Activated CD8-positive, alpha-beta memory T cell treated with anti-CD3 and anti-CD28 coated beads, Interleukin-2, amount 10 ng/mL, durations not matched to agents 7 days and 5 days (primary cell): ENCODE results near the gene ZC3H13. TPM values are rescaled to one million over a fixed set of nuclear protein-coding genes. Genes with fewer than 3 reads are reported as not detected.

Experiments
- ATAC-seq: fragments of 150-1000 bp; cut with Tn5 transposase; one replicate; pipeline ENCODE4 v1.10.0; 2021; ENCODE audit warnings: moderate library complexity
- CTCF ChIA-PET: fragments of 350-600 bp; sonication (Branson Sonifier 250); formaldehyde crosslinking; loops from one replicate; lab custom pipeline; 2021; ENCODE audit warnings: antibody characterized with exemption; lab: Charles Lee
- DNase-seq: peaks from one replicate; pipeline ENCODE4 v3.0.0-alpha.2; 2020
- H3K27ac Mint-ChIP-seq: one replicate; pipeline ENCODE4 v1.8.0; 2021; ENCODE audit warnings: mild to moderate bottlenecking, mixed read lengths
- H3K27me3 Mint-ChIP-seq: one replicate; pipeline ENCODE4 v1.8.0; 2021; ENCODE audit warnings: mixed read lengths
- H3K36me3 Mint-ChIP-seq: one replicate; pipeline ENCODE4 v1.8.0; 2021; ENCODE audit warnings: mild to moderate bottlenecking, mixed read lengths
- H3K4me1 Mint-ChIP-seq: one replicate; pipeline ENCODE4 v1.8.0; 2021; ENCODE audit warnings: mixed read lengths
- H3K4me3 Mint-ChIP-seq: one replicate; pipeline ENCODE4 v1.8.0; 2021; ENCODE audit warnings: mild to moderate bottlenecking, moderate library complexity, mixed read lengths
- H3K9me3 Mint-ChIP-seq: one replicate; pipeline ENCODE4 v1.8.0; 2022; ENCODE audit warnings: low read depth, mixed read lengths
- total RNA-seq, 2 experiments: library from RNA; stranded (reverse); gene quantifications; one replicate each; pipeline ENCODE4 v1.2.3, GENCODE V29; 2021

Gene ZC3H13
- total RNA-seq, 2 experiments from 2014 or later, result 38.5 to 41.6 TPM

GRCh38 chr13:45966715-45967114 is 85.8 kb downstream of the ZC3H13 start:
- CTCF ChIA-PET, result no interaction called here
- H3K4me1 Mint-ChIP-seq, result peaks cover 8% of the 10 kb centered on the region
- no peak overlapping the region for H3K27ac Mint-ChIP-seq
- no peak overlapping the region for H3K4me3 Mint-ChIP-seq
- H3K27me3 Mint-ChIP-seq, result no peaks in the 10 kb centered on the region
- no peaks in the 10 kb centered on the region for H3K9me3 Mint-ChIP-seq
- no peak for ATAC-seq
- no peak for DNase-seq
- peaks cover 55% of the 10 kb centered on the region for H3K36me3 Mint-ChIP-seq

GRCh38 chr13:45961468-45961867 is 91.1 kb downstream of the ZC3H13 start:
- Mint-ChIP-seq H3K27me3 (no peaks in the 10 kb centered on the region), H3K36me3 (peaks cover 46% of the 10 kb centered on the region), H3K4me3 (no peak overlapping the region), H3K4me1 (peaks cover 3% of the 10 kb centered on the region), H3K27ac (no peak overlapping the region), H3K9me3 (no peaks in the 10 kb centered on the region)
- CTCF ChIA-PET, result no interaction called here
- ATAC-seq (no peak), DNase-seq (no peak)

GRCh38 chr13:45954836-45955800 is 97.4 kb downstream of the ZC3H13 start:
- CTCF ChIA-PET, result no interaction called here
- H3K9me3 Mint-ChIP-seq, result no peaks in the 10 kb centered on the region
- no peaks in the 10 kb centered on the region for H3K4me1 Mint-ChIP-seq
- no peak for DNase-seq
- peaks cover 27% of the 10 kb centered on the region for H3K36me3 Mint-ChIP-seq
- no peak overlapping the region for H3K27ac Mint-ChIP-seq
- H3K27me3 Mint-ChIP-seq, result no peaks in the 10 kb centered on the region
- ATAC-seq, result no peak
- H3K4me3 Mint-ChIP-seq, result no peak overlapping the region

- CTCF ChIA-PET, result no interaction called here
- H3K27me3 Mint-ChIP-seq, result no peaks in the 10 kb centered on the region
- no peaks in the 10 kb centered on the region for H3K4me1 Mint-ChIP-seq
- H3K36me3 Mint-ChIP-seq, result peaks cover 22% of the 10 kb centered on the region
- H3K27ac Mint-ChIP-seq, result no peak overlapping the region
- no peak for DNase-seq
- no peak for ATAC-seq
- no peaks in the 10 kb centered on the region for H3K9me3 Mint-ChIP-seq
- H3K4me3 Mint-ChIP-seq, result no peak overlapping the region
These were observed 99.5 kb downstream of the ZC3H13 start for GRCh38 chr13:45953082-45953481.

- H3K36me3 Mint-ChIP-seq, result peaks cover 15% of the 10 kb centered on the region
- ATAC-seq, result no peak
- H3K27me3 Mint-ChIP-seq, result no peaks in the 10 kb centered on the region
- H3K4me1 Mint-ChIP-seq, result no peaks in the 10 kb centered on the region
- H3K9me3 Mint-ChIP-seq, result no peaks in the 10 kb centered on the region
- H3K27ac Mint-ChIP-seq, result no peak overlapping the region
- no peak for DNase-seq
- H3K4me3 Mint-ChIP-seq, result no peak overlapping the region
- CTCF ChIA-PET, result interaction anchor here (0.9 kb wide), 1 partner anchor 147 kb away, joined by 3 read pairs; no protein-coding TSS in a partner anchor
These were observed 100.8 kb downstream of the ZC3H13 start for GRCh38 chr13:45951724-45952123.

- Mint-ChIP-seq H3K9me3 (no peaks in the 10 kb centered on the region), H3K27ac (no peak overlapping the region), H3K36me3 (peaks cover 11% of the 10 kb centered on the region), H3K4me1 (no peaks in the 10 kb centered on the region), H3K4me3 (no peak overlapping the region), H3K27me3 (no peaks in the 10 kb centered on the region)
- DNase-seq (no peak), ATAC-seq (no peak)
- CTCF ChIA-PET, result interaction anchor here (0.9 kb wide), 1 partner anchor 146 kb away, joined by 3 read pairs; no protein-coding TSS in a partner anchor
These were observed 101.4 kb downstream of the ZC3H13 start for GRCh38 chr13:45951166-45951565.

GRCh38 chr13:45950386-45951000 is 102.1 kb downstream of the ZC3H13 start:
- H3K27me3 Mint-ChIP-seq, result no peaks in the 10 kb centered on the region
- ATAC-seq, result no peak
- no peak overlapping the region for H3K27ac Mint-ChIP-seq
- H3K9me3 Mint-ChIP-seq, result no peaks in the 10 kb centered on the region
- no peaks in the 10 kb centered on the region for H3K4me1 Mint-ChIP-seq
- CTCF ChIA-PET, result interaction anchor here (0.9 kb wide), 1 partner anchor 145 kb away, joined by 3 read pairs; no protein-coding TSS in a partner anchor
- no peak for DNase-seq
- H3K36me3 Mint-ChIP-seq, result peaks cover 5% of the 10 kb centered on the region
- no peak overlapping the region for H3K4me3 Mint-ChIP-seq

GRCh38 chr13:45949161-45949560 is 103.4 kb downstream of the ZC3H13 start:
- CTCF ChIA-PET, result no interaction called here
- no peaks in the 10 kb centered on the region for H3K4me1 Mint-ChIP-seq
- H3K4me3 Mint-ChIP-seq, result no peak overlapping the region
- peaks cover 3% of the 10 kb centered on the region for H3K36me3 Mint-ChIP-seq
- H3K27ac Mint-ChIP-seq, result no peak overlapping the region
- ATAC-seq (no peak), DNase-seq (no peak)
- H3K9me3 Mint-ChIP-seq, result no peaks in the 10 kb centered on the region
- no peaks in the 10 kb centered on the region for H3K27me3 Mint-ChIP-seq

- CTCF ChIA-PET, result no interaction called here
- no peaks in the 10 kb centered on the region for H3K36me3 Mint-ChIP-seq
- DNase-seq, result no peak
These were observed 108.6 kb downstream of the ZC3H13 start for GRCh38 chr13:45943965-45944364.

GRCh38 chr13:45943120-45943519 is 109.4 kb downstream of the ZC3H13 start:
- ATAC-seq, result no peak
- DNase-seq, result no peak
- Mint-ChIP-seq H3K4me1 (no peaks in the 10 kb centered on the region), H3K27me3 (peaks cover 3% of the 10 kb centered on the region), H3K27ac (no peak overlapping the region), H3K36me3 (no peaks in the 10 kb centered on the region), H3K9me3 (no peaks in the 10 kb centered on the region), H3K4me3 (no peak overlapping the region)
- CTCF ChIA-PET, result no interaction called here

More at GRCh38 chr13:45943965-45944364, 108.6 kb downstream of the ZC3H13 start:
- H3K27ac Mint-ChIP-seq, result no peak overlapping the region
- no peaks in the 10 kb centered on the region for H3K4me1 Mint-ChIP-seq
- no peak overlapping the region for H3K4me3 Mint-ChIP-seq
- ATAC-seq, result no peak
- no peaks in the 10 kb centered on the region for H3K9me3 Mint-ChIP-seq
- H3K27me3 Mint-ChIP-seq, result peaks cover 3% of the 10 kb centered on the region

GRCh38 chr13:45941261-45941660 is 111.3 kb downstream of the ZC3H13 start:
- CTCF ChIA-PET, result no interaction called here
- H3K9me3 Mint-ChIP-seq, result no peaks in the 10 kb centered on the region
- no peak overlapping the region for H3K4me3 Mint-ChIP-seq
- no peak for ATAC-seq
- peaks cover 5% of the 10 kb centered on the region for H3K27me3 Mint-ChIP-seq
- no peaks in the 10 kb centered on the region for H3K36me3 Mint-ChIP-seq
- no peak overlapping the region for H3K27ac Mint-ChIP-seq
- DNase-seq, result no peak
- no peaks in the 10 kb centered on the region for H3K4me1 Mint-ChIP-seq

- H3K4me1 Mint-ChIP-seq, result no peaks in the 10 kb centered on the region
- no peak for ATAC-seq
- CTCF ChIA-PET, result no interaction called here
- H3K36me3 Mint-ChIP-seq, result no peaks in the 10 kb centered on the region
- DNase-seq, result no peak
- H3K9me3 Mint-ChIP-seq, result no peaks in the 10 kb centered on the region
- H3K27me3 Mint-ChIP-seq, result peaks cover 11% of the 10 kb centered on the region
- H3K27ac Mint-ChIP-seq, result no peak overlapping the region
- H3K4me3 Mint-ChIP-seq, result no peak overlapping the region
These were observed 112.5 kb downstream of the ZC3H13 start for GRCh38 chr13:45940061-45940460.

- no peak for ATAC-seq
- no peaks in the 10 kb centered on the region for H3K9me3 Mint-ChIP-seq
- H3K27ac Mint-ChIP-seq, result no peak overlapping the region
- CTCF ChIA-PET, result no interaction called here
- no peak for DNase-seq
- no peaks in the 10 kb centered on the region for H3K4me1 Mint-ChIP-seq
- H3K4me3 Mint-ChIP-seq, result no peak overlapping the region
- no peaks in the 10 kb centered on the region for H3K36me3 Mint-ChIP-seq
- peaks cover 17% of the 10 kb centered on the region for H3K27me3 Mint-ChIP-seq
These were observed 115.9 kb downstream of the ZC3H13 start for GRCh38 chr13:45936621-45937020.

- CTCF ChIA-PET, result no interaction called here
- no peak overlapping the region for H3K27ac Mint-ChIP-seq
- no peak overlapping the region for H3K4me3 Mint-ChIP-seq
- no peaks in the 10 kb centered on the region for H3K9me3 Mint-ChIP-seq
- ATAC-seq (no peak), DNase-seq (peak; percentile 31)
- no peaks in the 10 kb centered on the region for H3K36me3 Mint-ChIP-seq
- H3K27me3 Mint-ChIP-seq, result peaks cover 17% of the 10 kb centered on the region
- H3K4me1 Mint-ChIP-seq, result no peaks in the 10 kb centered on the region
These were observed 118.3 kb downstream of the ZC3H13 start for GRCh38 chr13:45934283-45934682.
